Epithelial cell of proximal tubule (primary cell): Measurements from ENCODE around the gene TAF12. TPM values are rescaled to one million over a fixed set of nuclear protein-coding genes. Genes with fewer than 3 reads are reported as not detected.
"Not testable (repeated sequence)": the region's sequence is repeated elsewhere in the genome, so short reads cannot be mapped to it uniquely, and the experiment has no call there.

Experiments used
- DNase-seq: peaks from one replicate; pipeline ENCODE4 v3.0.0-alpha.2; 2011; ENCODE audit warnings: low read depth
- H3K4me3 ChIP-seq: 2 replicates; pipeline ENCODE4 v1.5.1; 2011; ENCODE audit warnings: low read depth, mild to moderate bottlenecking, low read length
- CTCF ChIP-seq: conservative IDR thresholded peaks from 2 replicates; pipeline ENCODE4 v1.5.1; 2012; ENCODE audit warnings: low read depth, mild to moderate bottlenecking, low read length
- total RNA-seq: library from RNA; depleted of rRNA; stranded (reverse); fragments of >200 nt; gene quantifications from 2 replicates; pipeline ENCODE4 v1.2.3, GENCODE V29; 2015

Gene TAF12
- 18.6 and 22.4 TPM in 2 replicates for total RNA-seq

- peak; percentile 78 for DNase-seq
- TF ChIP-seq CTCF = peak; percentile 35
- H3K4me3 ChIP-seq = peak within 1 kb of the TSS; percentile 87
Observed at GRCh38 chr1:28642847-28643635, at the start of gene TAF12. TAF12 (minus strand) TSS chr1:28643067; CDS start chr1:28622081, 20,986 bp downstream.

GRCh38 chr1:28691627-28692026, 48.8 kb upstream of the TAF12 start:
- not testable (repeated sequence) for H3K4me3 ChIP-seq, DNase-seq

- TF ChIP-seq CTCF = no peak
- no peak for DNase-seq
- no peak overlapping the region for H3K4me3 ChIP-seq
Observed at GRCh38 chr1:28684937-28685336, 42.1 kb upstream of the TAF12 start.

GRCh38 chr1:28682840-28683239, 40.0 kb upstream of the TAF12 start:
- TF ChIP-seq CTCF = no peak
- H3K4me3 ChIP-seq = no peak overlapping the region
- no peak for DNase-seq

GRCh38 chr1:28680151-28680550, 37.3 kb upstream of the TAF12 start:
- no peak for TF ChIP-seq CTCF
- no peak for DNase-seq
- H3K4me3 ChIP-seq = no peak overlapping the region

GRCh38 chr1:28675924-28676257, 33.0 kb upstream of the TAF12 start:
- DNase-seq = no peak
- no peak for TF ChIP-seq CTCF

GRCh38 chr1:28672971-28673370, 30.1 kb upstream of the TAF12 start:
- H3K4me3 ChIP-seq, DNase-seq: not testable (repeated sequence)

More at GRCh38 chr1:28675924-28676257, 33.0 kb upstream of the TAF12 start:
- H3K4me3 ChIP-seq = no peak overlapping the region

- H3K4me3 ChIP-seq = no peak overlapping the region
- DNase-seq = no peak
- TF ChIP-seq CTCF = no peak
Observed at GRCh38 chr1:28671254-28671780, 28.4 kb upstream of the TAF12 start.
